ENCODE data around the gene SDR42E2. TPM values are rescaled to one million over a fixed set of nuclear protein-coding genes. Genes with fewer than 3 reads are reported as not detected.
"Not testable (repeated sequence)": the region's sequence is repeated elsewhere in the genome, so short reads cannot be mapped to it uniquely, and the experiment has no call there.

Gene SDR42E2
- total RNA-seq, 3 donors from 2014 or later: not detected

DNA sequence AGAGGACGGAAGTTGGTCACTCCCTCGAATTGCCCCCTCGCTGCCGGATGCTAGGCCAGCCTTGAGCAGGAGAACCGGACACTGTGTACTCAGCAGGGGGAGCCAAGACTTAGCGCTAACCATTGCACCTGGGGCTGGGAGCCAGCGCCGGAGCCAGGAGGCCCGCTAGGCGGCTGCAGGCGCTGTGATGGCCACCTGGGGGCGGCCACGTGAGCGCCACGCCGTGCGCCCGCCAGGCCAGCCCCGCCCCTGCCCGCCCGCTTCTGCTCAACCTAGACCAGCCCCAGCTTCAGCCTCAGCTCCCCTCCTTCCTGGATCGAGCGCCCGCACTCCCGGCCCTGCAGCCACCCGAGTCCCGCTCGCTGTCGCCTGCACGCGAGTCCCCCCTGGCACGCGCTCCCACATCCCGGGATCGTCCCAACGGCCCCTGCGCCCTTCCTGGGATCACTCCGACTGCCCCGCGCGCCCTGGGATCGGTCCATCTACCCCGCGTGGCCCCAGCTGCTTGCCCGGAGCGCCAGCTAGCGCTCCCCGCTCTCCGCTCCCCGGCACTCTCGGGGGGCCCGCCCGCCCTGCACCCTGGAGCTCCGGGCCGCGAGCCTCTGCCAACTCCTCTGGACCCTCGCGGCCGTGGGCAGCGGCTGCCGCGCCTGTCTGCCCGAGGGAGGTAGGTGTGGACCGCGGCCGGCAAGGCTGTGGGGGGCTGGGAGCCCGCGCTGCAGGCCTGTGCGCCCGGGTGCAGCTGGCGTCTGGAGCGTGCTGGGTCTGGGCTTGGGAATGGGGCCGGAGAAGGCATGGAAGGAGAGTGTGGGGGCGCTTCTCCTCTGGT is 43.9 kb downstream of the SDR42E2 start, which contains the start of gene EEF2K:
EEF2K (plus strand) TSS at position 266 of the 829 bp plus-strand sequence. CDS start 19,452 bp downstream, outside the sequence.
- H3K9me3 Mint-ChIP-seq: no peaks in the 10 kb centered on the region
- H3K4me3 Mint-ChIP-seq: peak within 1 kb of the TSS; percentile 90
- H3K27me3 Mint-ChIP-seq (ENCODE audit: low read depth): no peaks in the 10 kb centered on the region
- peaks cover 4% of the 10 kb centered on the region for H3K36me3 Mint-ChIP-seq (ENCODE audit: insufficient read depth)
- ATAC-seq: peak; percentile 88
- DNase-seq: peak; percentile 76
- peaks cover 24% of the 10 kb centered on the region for H3K4me1 Mint-ChIP-seq (ENCODE audit: low read depth)

DNA sequence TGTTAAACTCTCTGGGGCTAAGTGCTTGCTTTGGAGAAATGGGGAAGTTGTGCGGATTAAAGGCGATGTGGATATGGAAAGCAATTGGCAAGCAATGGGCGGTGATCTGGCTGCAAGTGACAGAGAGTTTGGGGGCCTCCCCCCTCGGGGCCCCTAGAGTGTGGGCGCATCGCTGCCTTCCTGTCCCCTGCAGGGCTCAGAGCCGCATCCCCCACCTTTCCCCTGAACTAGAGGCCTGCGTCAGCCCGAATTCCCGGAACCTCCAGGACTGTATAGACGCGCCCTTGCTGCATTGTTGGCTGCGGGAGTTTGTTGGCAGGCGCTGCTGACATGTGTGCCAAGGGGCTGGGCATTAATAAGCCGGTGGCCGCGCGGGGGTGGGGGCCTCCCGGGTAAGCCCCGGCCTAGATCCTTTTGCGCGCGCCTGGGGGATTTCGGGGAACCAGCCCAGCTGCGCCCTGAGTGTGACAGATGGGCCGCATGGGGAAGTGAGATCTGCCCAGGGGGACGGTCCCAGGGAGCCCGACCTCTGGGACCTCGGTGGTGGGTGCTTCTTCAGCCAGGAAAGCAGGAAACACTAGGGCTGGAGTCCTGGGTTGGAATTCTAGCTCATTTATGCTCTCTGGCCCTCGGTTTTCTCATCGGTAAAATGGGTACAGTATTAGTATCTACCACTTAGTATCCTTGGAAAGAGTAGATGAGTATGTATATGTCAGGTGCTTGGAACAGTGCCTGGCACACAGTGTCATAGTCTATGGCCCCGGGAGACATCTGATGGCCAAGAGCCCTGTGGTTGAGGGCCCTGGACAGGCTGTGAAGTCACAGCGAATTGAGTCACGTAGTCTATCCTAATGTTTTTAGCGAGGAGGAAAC is 44.8 kb downstream of the SDR42E2 start:
- Mint-ChIP-seq H3K27me3 (ENCODE audit: low read depth) (no peaks in the 10 kb centered on the region), H3K36me3 (ENCODE audit: insufficient read depth) (peaks cover 4% of the 10 kb centered on the region), H3K4me3 (peak overlapping the region; percentile 90), H3K4me1 (ENCODE audit: low read depth) (peaks cover 24% of the 10 kb centered on the region), H3K9me3 (no peaks in the 10 kb centered on the region)
- DNase-seq (peak; percentile 66), ATAC-seq (peak; percentile 60 to 69)

DNA sequence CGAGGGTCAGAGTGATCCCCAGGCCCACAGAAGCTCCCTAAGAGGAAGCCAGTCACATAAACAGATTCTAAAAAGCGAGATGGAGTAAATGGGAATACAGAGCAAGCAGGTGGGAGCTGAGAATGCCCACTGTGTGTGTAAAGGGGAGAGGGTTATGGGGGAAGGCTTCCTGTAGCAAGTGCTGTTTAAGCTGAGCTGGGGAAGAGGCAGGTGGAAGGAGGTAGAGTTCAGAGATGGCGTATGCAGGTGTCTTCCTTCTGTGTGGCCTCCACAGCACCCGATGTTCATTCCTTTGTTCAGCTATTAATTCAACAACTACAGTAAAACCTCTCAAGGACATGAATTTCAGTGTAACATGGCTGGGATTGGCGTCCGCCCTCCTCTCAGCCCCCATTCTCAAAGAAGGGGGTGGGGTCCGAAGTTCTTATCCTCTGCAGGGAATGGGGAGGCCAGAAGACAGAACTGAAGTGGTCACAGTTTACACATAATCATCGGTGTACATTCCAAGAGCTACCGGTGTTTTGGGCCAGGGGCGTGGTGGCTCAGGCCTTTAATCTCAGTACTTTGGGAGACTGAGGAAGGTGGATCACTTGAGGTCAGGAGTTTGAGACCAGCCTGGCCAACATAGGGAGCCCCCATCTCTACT is 45.5 kb downstream of the SDR42E2 start:
- H3K36me3 Mint-ChIP-seq (ENCODE audit: insufficient read depth): peaks cover 7% of the 10 kb centered on the region
- no peak for DNase-seq
- H3K4me1 Mint-ChIP-seq (ENCODE audit: low read depth): peaks cover 24% of the 10 kb centered on the region
- peak overlapping the region; percentile 90 for H3K4me3 Mint-ChIP-seq
- H3K27me3 Mint-ChIP-seq (ENCODE audit: low read depth): no peaks in the 10 kb centered on the region
- no peak for ATAC-seq
- no peaks in the 10 kb centered on the region for H3K9me3 Mint-ChIP-seq

DNA sequence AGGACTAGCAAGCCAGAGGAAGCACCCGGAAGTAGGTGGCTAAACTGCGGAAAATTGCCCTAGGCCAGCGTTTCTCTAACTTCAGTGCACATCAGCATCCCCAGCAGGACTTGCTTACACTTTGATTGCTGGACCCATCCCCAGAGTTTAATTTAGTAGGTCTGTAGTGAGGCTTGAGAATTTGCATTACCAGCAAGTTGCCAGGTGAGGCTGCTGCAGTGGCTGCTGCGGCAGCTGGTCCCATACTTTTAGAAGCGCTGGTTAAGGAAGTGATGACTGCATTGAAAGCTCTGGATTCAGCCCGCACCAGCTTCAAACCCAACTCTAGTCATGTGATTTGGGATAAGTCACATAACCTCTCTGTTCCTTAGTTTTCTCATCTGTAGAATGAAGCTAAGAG is 48.0 kb downstream of the SDR42E2 start:
- Mint-ChIP-seq H3K36me3 (ENCODE audit: insufficient read depth) (peaks cover 16% of the 10 kb centered on the region), H3K27me3 (ENCODE audit: low read depth) (no peaks in the 10 kb centered on the region), H3K4me1 (ENCODE audit: low read depth) (peaks cover 26% of the 10 kb centered on the region), H3K4me3 (no peak overlapping the region), H3K9me3 (no peaks in the 10 kb centered on the region)
- DNase-seq (no peak), ATAC-seq (no peak)

- peaks cover 22% of the 10 kb centered on the region for H3K4me1 Mint-ChIP-seq (ENCODE audit: low read depth)
Observed at GRCh38 chr16:22210854-22211253, 48.5 kb downstream of the SDR42E2 start.

DNA sequence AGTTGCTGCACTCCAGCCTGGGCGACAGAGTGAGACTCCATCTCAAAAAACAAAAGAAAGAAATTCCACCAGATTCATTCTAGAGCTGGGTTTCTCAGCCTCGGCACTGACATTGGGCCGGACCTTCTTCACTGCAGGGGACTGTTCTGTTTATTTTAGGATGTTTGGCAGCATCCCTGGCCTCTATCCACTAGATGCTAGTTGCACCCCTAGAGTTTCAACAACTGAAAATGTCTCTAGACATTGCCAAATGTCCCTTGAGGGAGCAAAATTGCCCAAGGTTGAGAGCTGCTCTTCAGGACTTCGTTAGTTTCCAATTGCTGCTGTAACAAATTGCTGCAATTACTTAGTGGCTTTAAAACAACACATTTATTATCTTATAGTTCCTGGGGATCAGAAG is 50.9 kb downstream of the SDR42E2 start:
- ATAC-seq (no peak), DNase-seq (no peak)
- H3K27me3 Mint-ChIP-seq (ENCODE audit: low read depth): no peaks in the 10 kb centered on the region
- H3K4me3 Mint-ChIP-seq: no peak overlapping the region
- H3K36me3 Mint-ChIP-seq (ENCODE audit: insufficient read depth): peaks cover 19% of the 10 kb centered on the region
- H3K9me3 Mint-ChIP-seq: no peaks in the 10 kb centered on the region
- H3K4me1 Mint-ChIP-seq (ENCODE audit: low read depth): peaks cover 18% of the 10 kb centered on the region

More at GRCh38 chr16:22210854-22211253, 48.5 kb downstream of the SDR42E2 start:
- H3K36me3 Mint-ChIP-seq (ENCODE audit: insufficient read depth): peaks cover 16% of the 10 kb centered on the region
- no peaks in the 10 kb centered on the region for H3K27me3 Mint-ChIP-seq (ENCODE audit: low read depth)
- DNase-seq (no peak), ATAC-seq (no peak)
- no peak overlapping the region for H3K4me3 Mint-ChIP-seq
- no peaks in the 10 kb centered on the region for H3K9me3 Mint-ChIP-seq

DNA sequence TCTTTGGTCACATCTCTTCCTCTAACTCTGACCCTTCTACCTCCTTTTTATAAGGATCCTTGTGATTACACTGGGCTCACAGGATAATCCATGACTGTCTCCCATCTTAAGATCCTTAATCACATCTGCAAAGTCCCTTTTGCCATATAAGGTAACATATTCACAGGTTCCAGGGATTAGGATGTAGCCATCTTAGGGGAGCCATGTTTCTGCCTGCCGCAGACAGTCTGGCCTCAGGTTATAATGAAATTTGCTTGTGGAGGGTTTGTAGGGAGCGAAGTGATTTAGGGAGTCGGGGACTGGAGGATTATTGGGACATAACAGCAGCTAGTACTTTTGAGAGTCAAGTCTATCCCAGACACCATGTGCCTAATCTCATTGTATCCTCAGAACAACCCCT is 51.5 kb downstream of the SDR42E2 start:
- Mint-ChIP-seq H3K36me3 (ENCODE audit: insufficient read depth) (peaks cover 19% of the 10 kb centered on the region), H3K9me3 (no peaks in the 10 kb centered on the region), H3K4me1 (ENCODE audit: low read depth) (peaks cover 13% of the 10 kb centered on the region), H3K27me3 (ENCODE audit: low read depth) (no peaks in the 10 kb centered on the region), H3K4me3 (no peak overlapping the region)
- no peak for ATAC-seq
- DNase-seq: no peak

DNA sequence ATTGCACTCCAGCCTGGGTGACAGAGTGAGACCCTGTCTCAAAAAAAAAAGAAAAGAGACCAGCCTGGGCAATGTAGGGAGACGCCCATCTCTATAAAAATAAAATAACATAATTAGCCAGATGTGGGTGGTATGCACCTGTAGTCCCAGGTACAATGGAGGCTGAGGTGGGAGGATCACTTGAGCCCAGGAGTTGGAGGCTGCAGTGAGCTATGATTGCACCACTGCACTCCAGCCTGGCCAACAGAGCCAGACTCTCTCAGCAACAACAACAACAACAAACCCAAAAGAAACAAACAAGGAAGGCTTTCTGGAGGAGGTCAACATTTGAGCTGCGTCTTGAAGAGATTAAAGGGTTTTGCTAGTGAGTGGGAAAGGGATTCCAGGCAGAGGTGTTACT is 52.1 kb downstream of the SDR42E2 start:
- ATAC-seq (no peak), DNase-seq (no peak)
- H3K4me1 Mint-ChIP-seq (ENCODE audit: low read depth): peaks cover 12% of the 10 kb centered on the region
- H3K4me3 Mint-ChIP-seq: no peak overlapping the region
- H3K27me3 Mint-ChIP-seq (ENCODE audit: low read depth): no peaks in the 10 kb centered on the region
- H3K36me3 Mint-ChIP-seq (ENCODE audit: insufficient read depth): peaks cover 19% of the 10 kb centered on the region
- H3K9me3 Mint-ChIP-seq: no peaks in the 10 kb centered on the region

DNA sequence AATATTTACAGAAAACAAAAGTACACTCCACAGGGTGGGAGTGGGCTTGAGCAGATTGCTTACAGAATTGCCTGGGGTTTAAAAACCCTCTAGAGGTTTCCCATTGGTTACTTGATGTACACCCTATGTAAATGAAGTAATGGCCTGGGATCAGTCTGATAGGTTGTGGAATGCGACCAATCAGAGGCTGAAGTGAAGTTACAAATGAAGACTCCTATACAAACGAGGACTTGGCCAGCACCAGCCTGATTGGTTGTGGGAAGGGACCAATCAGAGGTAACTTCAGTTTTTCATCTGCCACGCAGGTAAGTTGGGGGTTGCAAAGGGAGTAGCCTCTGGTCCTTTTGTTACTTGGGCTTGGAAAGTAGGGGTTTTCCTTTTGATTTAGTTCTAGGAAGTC is 52.6 kb downstream of the SDR42E2 start:
- Mint-ChIP-seq H3K4me3 (no peak overlapping the region), H3K27me3 (ENCODE audit: low read depth) (no peaks in the 10 kb centered on the region), H3K9me3 (no peaks in the 10 kb centered on the region), H3K4me1 (ENCODE audit: low read depth) (peaks cover 11% of the 10 kb centered on the region), H3K36me3 (ENCODE audit: insufficient read depth) (peaks cover 19% of the 10 kb centered on the region)
- no peak for DNase-seq
- ATAC-seq: no peak

DNA sequence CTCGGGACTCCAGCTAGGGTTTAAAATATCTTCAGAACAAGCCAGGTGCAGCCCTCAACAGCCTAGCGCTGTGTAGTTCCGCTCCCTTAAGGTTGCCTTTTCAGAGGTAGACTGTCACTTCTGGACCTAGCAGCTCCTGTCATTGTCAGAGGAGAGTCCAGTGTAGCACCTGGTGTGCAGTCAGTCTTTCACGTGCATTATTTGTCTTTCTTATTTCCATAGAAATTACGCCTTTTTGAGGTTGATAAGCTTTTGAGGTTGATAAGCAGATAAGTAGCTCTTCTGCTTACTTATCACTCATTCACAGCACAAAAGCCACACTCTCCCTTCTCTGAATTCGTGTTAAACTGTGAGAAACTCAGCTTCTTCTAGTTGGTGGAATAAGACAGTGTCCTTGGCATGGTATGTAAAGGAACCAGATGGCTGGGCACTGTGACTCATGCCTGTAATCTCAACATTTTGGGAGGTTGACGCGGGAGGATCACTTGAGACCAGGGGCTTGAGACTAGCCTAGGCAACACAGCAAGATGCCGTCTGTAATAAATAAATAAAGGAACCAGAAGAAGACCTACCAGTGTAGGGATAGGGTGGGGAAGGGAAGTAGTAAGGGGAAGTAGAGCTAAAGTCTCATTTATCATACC is 54.0 kb downstream of the SDR42E2 start:
- H3K4me1 Mint-ChIP-seq (ENCODE audit: low read depth): peaks cover 8% of the 10 kb centered on the region
- no peaks in the 10 kb centered on the region for H3K9me3 Mint-ChIP-seq
- no peaks in the 10 kb centered on the region for H3K27me3 Mint-ChIP-seq (ENCODE audit: low read depth)
- H3K4me3 Mint-ChIP-seq: no peak overlapping the region
- DNase-seq: no peak
- peaks cover 16% of the 10 kb centered on the region for H3K36me3 Mint-ChIP-seq (ENCODE audit: insufficient read depth)
- ATAC-seq: peak in 1 of 2 donors; percentile 48

GRCh38 chr16:22216832-22217225 is 54.5 kb downstream of the SDR42E2 start:
- not testable (repeated sequence) for H3K4me1 Mint-ChIP-seq (ENCODE audit: low read depth); ATAC-seq; H3K27me3 Mint-ChIP-seq (ENCODE audit: low read depth); H3K4me3 Mint-ChIP-seq; H3K9me3 Mint-ChIP-seq; DNase-seq
- H3K36me3 Mint-ChIP-seq (ENCODE audit: insufficient read depth): peaks cover 16% of the 10 kb centered on the region

GRCh38 chr16:22217890-22218730 is 55.8 kb downstream of the SDR42E2 start:
- ATAC-seq: peak; percentile 58 to 72
- H3K27me3 Mint-ChIP-seq (ENCODE audit: low read depth): no peaks in the 10 kb centered on the region
- DNase-seq: no peak
- peaks cover 12% of the 10 kb centered on the region for H3K36me3 Mint-ChIP-seq (ENCODE audit: insufficient read depth)
- H3K4me3 Mint-ChIP-seq: no peak overlapping the region
- peaks cover 8% of the 10 kb centered on the region for H3K4me1 Mint-ChIP-seq (ENCODE audit: low read depth)
- H3K9me3 Mint-ChIP-seq: no peaks in the 10 kb centered on the region

DNA sequence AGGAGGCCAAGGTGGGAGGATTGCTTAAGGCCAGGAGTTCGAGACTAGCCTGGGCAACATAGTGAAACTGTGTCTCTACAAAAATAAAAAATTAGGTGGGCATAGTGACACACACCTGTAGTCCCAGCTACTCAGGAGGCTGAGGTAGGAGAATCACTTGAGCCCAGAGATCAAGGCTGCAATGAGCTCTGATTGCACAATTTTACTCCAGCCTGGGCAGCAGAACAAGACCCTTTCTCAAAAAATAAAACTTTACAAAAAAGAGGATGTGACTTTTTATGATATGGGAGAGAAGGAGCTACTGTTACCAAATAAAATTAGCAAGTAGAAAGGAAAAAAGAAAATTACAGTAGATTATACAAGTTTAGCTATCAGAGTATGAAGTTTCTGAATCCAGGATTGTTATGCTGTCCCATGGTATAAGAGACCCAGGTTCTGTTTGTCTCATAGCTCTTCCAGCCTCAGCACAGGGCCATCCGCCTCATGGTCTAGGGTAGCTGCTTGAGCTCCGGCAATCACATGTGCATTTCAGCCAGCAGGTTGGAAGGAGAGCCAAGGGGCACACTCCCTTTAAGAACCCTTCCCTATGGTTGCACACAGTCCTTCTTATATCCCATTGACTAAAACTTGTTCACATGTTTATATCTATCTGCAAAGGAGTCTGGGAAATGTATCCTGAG is 57.2 kb downstream of the SDR42E2 start:
- Mint-ChIP-seq H3K4me1 (ENCODE audit: low read depth) (peaks cover 6% of the 10 kb centered on the region), H3K9me3 (no peaks in the 10 kb centered on the region), H3K27me3 (ENCODE audit: low read depth) (no peaks in the 10 kb centered on the region), H3K4me3 (no peak overlapping the region), H3K36me3 (ENCODE audit: insufficient read depth) (peaks cover 5% of the 10 kb centered on the region)
- ATAC-seq: no peak
- no peak for DNase-seq
